Activated T-helper 9 cell treated with anti-CD3 and anti-CD28 coated beads, Interleukin-2, amount 50 U/mL, for 16 hours (primary cell): Measurements from ENCODE around the gene KLRG1.

Source experiments
- DNase-seq: peaks from one replicate; pipeline ENCODE4 v3.0.0-alpha.2; 2020; ENCODE audit warnings: low read depth

KLRG1 gene

DNA sequence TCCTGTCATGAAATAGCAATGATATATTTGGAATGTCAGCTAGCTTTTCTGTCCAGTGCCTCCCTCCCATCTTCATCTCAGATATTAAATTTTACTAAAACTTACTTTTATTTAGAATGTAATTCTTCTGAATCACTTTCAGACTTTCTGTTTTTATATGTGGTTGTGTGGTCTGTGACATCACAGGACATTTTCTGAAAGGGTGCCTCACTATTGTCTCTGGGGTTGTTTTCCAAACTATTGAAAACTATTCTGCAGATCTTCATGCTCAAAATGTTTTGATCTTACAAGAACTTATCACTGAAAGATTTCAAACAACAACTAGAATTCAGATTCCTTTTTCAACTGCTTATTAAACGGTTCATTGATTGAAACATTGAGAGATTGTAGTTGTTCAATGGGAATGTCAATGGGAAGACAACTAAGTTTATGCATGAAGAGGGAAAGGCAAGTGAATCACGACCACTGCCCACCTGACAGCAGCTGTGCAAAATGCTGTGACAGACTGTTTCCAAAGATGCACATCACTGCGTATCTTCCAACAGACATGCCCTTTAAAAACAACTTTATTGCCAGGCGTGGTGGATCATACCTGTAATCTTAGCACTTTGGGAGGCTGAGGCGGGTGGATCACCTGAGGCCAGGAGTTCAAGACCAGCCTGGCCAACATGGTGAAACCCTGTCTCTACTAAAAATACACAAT is 51.3 kb downstream of the KLRG1 start:
- DNase-seq, result no peak

DNA sequence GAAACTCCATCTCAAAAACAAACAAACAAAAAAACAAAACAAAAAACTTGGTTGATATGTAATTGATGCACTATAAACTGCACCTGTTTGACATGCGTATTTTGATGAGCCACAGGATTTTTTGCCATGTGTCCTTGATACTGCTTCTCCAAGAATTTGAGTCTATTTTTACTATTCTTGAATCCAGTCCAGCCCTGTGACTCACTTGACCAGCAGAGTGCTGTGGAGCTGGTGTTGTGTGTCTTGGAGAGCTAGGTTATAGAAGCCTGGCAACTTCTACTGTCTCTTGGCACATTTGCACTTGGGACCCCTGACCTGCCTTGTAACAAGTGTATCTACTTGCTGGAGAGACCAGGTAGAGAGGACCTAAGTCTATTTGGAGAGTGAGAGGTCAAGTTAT is 52.0 kb downstream of the KLRG1 start:
- no peak for DNase-seq

DNA sequence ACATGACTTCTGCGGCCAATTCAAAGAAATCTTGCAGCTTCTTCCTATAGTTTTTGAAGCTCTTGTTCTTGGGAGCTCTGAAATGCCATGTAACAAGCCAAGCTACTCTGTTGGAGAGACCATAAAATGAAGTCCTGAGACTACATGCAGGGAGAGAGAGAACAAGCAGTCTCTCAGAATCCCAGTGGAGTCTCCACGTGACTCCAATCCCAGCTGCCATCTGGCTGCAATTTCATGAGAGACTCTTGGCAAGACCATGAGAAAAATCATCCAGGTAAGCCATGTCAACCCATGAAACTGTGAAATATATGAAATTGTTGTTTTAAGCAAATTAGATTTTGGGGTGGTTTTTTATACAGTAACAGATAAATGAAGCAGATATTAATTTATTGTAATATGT is 54.4 kb downstream of the KLRG1 start:
- DNase-seq, result no peak

DNA sequence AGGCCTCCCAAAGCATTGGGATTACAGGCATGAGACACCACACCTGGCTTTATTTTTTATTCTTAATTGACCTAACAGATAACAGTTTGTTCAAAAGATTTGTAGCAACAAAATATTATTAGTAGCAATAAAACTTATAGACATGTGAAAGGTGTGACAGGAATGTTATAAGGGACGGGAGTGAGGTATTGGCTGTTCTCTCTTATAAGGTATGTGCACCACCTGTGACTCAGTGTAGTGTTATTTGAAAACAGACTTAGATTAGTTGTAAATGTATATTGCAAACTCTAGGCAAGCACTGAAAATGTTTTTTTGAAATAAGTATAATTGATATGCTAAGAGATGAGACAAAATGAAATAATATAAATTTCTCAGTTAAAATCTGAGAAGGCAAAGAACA is 57.8 kb downstream of the KLRG1 start:
- no peak for DNase-seq

DNA sequence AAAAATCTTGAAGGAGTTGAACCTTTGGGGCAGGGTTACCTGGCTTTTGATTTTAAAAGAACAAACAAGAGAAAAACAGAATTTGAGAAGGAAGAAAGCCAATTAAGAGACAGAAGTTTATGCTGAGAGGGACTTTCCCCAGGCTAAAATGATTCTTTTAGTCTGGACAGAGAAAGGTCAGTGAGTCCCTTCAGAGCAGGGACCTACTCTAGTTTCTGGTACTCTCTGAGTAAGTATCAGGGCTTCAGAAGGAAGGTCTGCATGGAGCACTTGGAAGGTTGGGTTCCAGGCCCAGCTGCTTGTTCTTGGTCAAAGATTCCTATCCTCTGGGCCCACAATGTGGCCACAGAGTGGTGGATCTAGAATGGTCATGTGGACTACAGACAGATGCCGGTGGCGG is 59.6 kb downstream of the KLRG1 start:
- DNase-seq, result no peak

DNA sequence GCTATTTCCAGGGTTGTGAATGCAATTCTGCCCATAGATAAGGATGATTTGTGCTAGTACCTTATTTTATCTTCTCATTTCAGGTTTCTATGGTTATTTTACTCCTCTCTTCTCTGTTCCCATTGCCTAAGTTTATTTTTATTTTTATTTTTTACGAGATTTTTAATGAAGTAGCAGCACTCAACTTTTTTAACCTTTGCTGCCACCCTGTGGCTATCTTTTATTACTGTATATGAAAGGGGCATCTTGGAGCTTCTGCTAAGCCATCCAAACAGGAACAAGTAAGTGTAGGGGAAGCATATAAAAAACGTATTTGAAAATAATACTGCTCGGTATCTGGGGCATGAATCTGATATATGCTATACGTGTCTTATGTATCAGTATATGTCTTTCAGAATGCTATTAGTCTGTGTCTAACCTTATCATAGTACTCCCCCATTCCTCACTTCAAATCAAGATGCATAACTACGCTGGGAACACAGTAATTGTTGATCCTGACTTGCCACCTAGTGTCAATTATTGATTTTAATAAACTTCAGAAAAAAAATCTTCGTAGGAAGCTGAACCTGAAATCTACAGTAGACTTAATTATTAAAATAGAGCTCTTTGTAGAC is 60.3 kb downstream of the KLRG1 start:
- no peak for DNase-seq

DNA sequence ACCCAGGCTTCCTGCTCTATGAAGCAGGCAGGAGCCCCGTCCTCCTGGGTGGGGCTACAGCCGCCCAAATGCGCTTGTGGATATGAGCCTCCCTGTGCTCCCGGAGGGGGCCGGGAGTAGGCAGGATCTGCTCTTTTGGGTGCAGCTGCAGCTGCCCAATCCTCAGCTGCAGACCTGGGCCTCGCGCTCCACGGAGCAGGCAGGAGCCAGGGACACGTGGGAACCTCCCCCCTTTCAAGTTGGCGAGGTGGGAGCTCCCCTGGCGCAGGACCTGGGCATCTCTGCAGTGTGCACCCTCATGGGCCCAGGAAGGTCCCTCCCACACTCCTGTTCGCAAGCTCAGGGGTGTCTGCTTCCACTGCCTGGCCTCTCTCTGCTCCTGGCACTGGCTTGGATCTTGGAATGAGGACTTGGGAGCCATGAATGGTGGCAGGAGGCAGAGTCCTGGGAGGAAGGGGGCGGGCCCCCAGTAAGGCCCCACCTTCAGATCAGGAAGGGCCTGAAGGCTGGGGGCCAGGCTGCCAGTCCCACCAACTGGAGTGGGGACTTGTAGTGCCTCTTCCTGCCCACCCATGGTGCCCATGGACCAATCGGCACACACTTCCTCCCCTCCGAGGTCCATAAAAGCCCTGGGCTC is 61.3 kb downstream of the KLRG1 start:
- no peak for DNase-seq

DNA sequence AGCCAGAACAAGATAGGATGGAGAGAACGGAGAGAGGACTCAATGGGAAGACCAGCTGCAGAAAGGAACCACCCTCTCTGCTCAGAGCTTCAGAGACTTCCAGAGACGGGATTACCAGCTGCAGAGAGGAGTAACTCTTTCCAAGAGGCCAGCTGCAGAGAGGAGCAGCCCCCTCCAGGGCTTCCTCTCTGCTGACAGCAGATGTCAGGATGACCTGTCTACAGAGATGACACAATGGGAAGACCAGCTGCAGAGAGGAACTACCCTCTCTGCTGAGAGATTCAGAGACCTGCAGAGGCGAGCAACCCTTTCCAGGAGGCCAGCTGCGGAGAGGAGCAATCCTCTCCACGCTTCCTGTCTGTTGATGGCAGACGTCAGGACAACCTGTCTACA is 61.8 kb downstream of the KLRG1 start:
- DNase-seq, result no peak

DNA sequence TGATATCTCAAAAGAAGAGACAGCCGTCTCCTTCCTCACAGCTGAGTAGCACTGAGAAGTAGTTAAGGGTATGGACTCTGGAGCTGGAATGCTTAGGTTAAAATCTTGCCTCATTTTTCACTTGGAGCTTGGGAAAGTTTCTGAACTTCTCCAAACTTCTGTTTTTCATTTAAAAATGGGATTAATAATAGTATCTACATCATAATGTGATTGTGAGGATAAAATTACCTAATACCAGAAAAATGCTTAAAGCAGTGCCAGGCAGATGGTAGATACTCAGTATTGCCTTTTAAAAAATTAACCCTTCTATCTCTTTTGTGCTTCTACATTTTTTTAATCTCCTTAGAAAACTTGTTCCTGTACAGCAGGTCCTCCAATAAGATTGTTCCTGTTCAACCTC is 63.3 kb downstream of the KLRG1 start:
- DNase-seq, result no peak
